ENCODE measurements around the gene PCSK6. TPM values are rescaled to one million over a fixed set of nuclear protein-coding genes. Genes with fewer than 3 reads are reported as not detected.

The PCSK6 gene
- total RNA-seq, 2 experiments from 2014 or later, result 2.7 to 3.0 TPM

- ChIA-PET CTCF (no interaction called here), POLR2A (no interaction called here)
- TF ChIP-seq CTCF (IDR thresholded peaks at IDR 0.05), result no peak
- H3K27me3 Mint-ChIP-seq, result no peaks in the 10 kb centered on the region
- H3K4me3 Mint-ChIP-seq, result no peak overlapping the region
- H3K36me3 Mint-ChIP-seq (ENCODE audit: low read depth), result peaks cover 10% of the 10 kb centered on the region
- H3K9me3 Mint-ChIP-seq, result peaks cover 8% of the 10 kb centered on the region
- DNase-seq (no peak), ATAC-seq (no peak)
- intact Hi-C loops (cut with micrococcal nuclease), result loop anchor here (10.0 kb wide), 1 partner anchor 165 kb away; no protein-coding TSS in a partner anchor
- no peak overlapping the region for H3K27ac Mint-ChIP-seq
- H3K4me1 Mint-ChIP-seq (ENCODE audit: low read depth), result peaks cover 9% of the 10 kb centered on the region
Measured at GRCh38 chr15:101329867-101330380, 159.6 kb downstream of the PCSK6 start.

- CTCF ChIA-PET, result no interaction called here
- DNase-seq (no peak), ATAC-seq (no peak)
- no peak overlapping the region for H3K4me3 Mint-ChIP-seq
- intact Hi-C loops (cut with micrococcal nuclease), result loop anchor here (10.0 kb wide), 1 partner anchor 165 kb away; no protein-coding TSS in a partner anchor
- no peaks in the 10 kb centered on the region for H3K27me3 Mint-ChIP-seq
- H3K4me1 Mint-ChIP-seq (ENCODE audit: low read depth), result peaks cover 4% of the 10 kb centered on the region
- no peak for TF ChIP-seq CTCF (IDR thresholded peaks at IDR 0.05)
- POLR2A ChIA-PET, result no interaction called here
- peaks cover 3% of the 10 kb centered on the region for H3K9me3 Mint-ChIP-seq
- peaks cover 7% of the 10 kb centered on the region for H3K36me3 Mint-ChIP-seq (ENCODE audit: low read depth)
- H3K27ac Mint-ChIP-seq, result no peak overlapping the region
Measured at GRCh38 chr15:101329309-101329863, 160.1 kb downstream of the PCSK6 start.

- Mint-ChIP-seq H3K36me3 (ENCODE audit: low read depth) (no peaks in the 10 kb centered on the region), H3K27me3 (no peaks in the 10 kb centered on the region), H3K27ac (no peak overlapping the region), H3K4me3 (no peak overlapping the region), H3K4me1 (ENCODE audit: low read depth) (no peaks in the 10 kb centered on the region), H3K9me3 (no peaks in the 10 kb centered on the region)
- intact Hi-C loops (cut with micrococcal nuclease), result loop anchor here (10.0 kb wide), 1 partner anchor 167 kb away; no protein-coding TSS in a partner anchor
- no peak for TF ChIP-seq CTCF (IDR thresholded peaks at IDR 0.05)
- DNase-seq (no peak), ATAC-seq (no peak)
- ChIA-PET POLR2A (interaction anchor here (0.6 kb wide), 1 partner anchor 91 kb away, joined by 3 read pairs; no protein-coding TSS in a partner anchor), CTCF (no interaction called here)
Measured at GRCh38 chr15:101328001-101328400, 161.5 kb downstream of the PCSK6 start.

- H3K36me3 Mint-ChIP-seq (ENCODE audit: low read depth), result no peaks in the 10 kb centered on the region
- no peaks in the 10 kb centered on the region for H3K27me3 Mint-ChIP-seq
- H3K9me3 Mint-ChIP-seq, result no peaks in the 10 kb centered on the region
- no peak overlapping the region for H3K27ac Mint-ChIP-seq
- ChIA-PET CTCF (no interaction called here), POLR2A (no interaction called here)
- intact Hi-C loops (cut with micrococcal nuclease), result loop anchor here (10.0 kb wide), 1 partner anchor 168 kb away; no protein-coding TSS in a partner anchor
- ATAC-seq, result no peak
- no peak for TF ChIP-seq CTCF (IDR thresholded peaks at IDR 0.05)
- no peak for DNase-seq
- no peak overlapping the region for H3K4me3 Mint-ChIP-seq
- no peaks in the 10 kb centered on the region for H3K4me1 Mint-ChIP-seq (ENCODE audit: low read depth)
Measured at GRCh38 chr15:101327147-101327740, 162.3 kb downstream of the PCSK6 start.

GRCh38 chr15:101326462-101327146 is 162.9 kb downstream of the PCSK6 start:
- H3K9me3 Mint-ChIP-seq, result no peaks in the 10 kb centered on the region

More at GRCh38 chr15:101326462-101327146, 162.9 kb downstream of the PCSK6 start:
- no peaks in the 10 kb centered on the region for H3K4me1 Mint-ChIP-seq (ENCODE audit: low read depth)
- ChIA-PET POLR2A (no interaction called here), CTCF (no interaction called here)
- DNase-seq (no peak), ATAC-seq (no peak)
- H3K36me3 Mint-ChIP-seq (ENCODE audit: low read depth), result no peaks in the 10 kb centered on the region
- intact Hi-C loops (cut with micrococcal nuclease), result loop anchor here (10.0 kb wide), 1 partner anchor 168 kb away; no protein-coding TSS in a partner anchor
- no peak for TF ChIP-seq CTCF (IDR thresholded peaks at IDR 0.05)
- no peaks in the 10 kb centered on the region for H3K27me3 Mint-ChIP-seq
- H3K4me3 Mint-ChIP-seq, result no peak overlapping the region
- no peak overlapping the region for H3K27ac Mint-ChIP-seq
